SK-N-SH (cell line): ENCODE measurements around the gene COA6. TPM values are rescaled to one million over a fixed set of nuclear protein-coding genes. Genes with fewer than 3 reads are reported as not detected.

Experiments used
- CTCF ChIA-PET: fragments of 300-600, 350-600 bp; formaldehyde crosslinking; extraction: SDS; loops from one replicate; lab custom pipeline; 2021; lab: Yijun Ruan, JAX
- POLR2A ChIA-PET: fragments of 350-600 bp; sonication (Branson Sonifier 250); formaldehyde crosslinking; extraction: SDS; loops from one replicate; lab custom pipeline; 2020; ENCODE audit warnings: antibody characterized with exemption, inconsistent platforms; lab: Yijun Ruan, JAX
- DNase-seq: peaks from one replicate; pipeline ENCODE4 v3.0.0; 2012
- H2AFZ ChIP-seq: fragments of 200-600 bp; sonication (generic); 2 replicates; pipeline ENCODE4 v1.8.1; 2016; ENCODE audit warnings: antibody characterized with exemption, mild to moderate bottlenecking, low read depth
- H3F3A ChIP-seq: fragments of 200-600 bp; sonication (generic); replicated peaks from 2 replicates; pipeline ENCODE3; 2016; ENCODE audit warnings: antibody characterized with exemption, mild to moderate bottlenecking; ENCODE audit not compliant: insufficient read depth
- H3K27ac ChIP-seq, 2 experiments: fragments of 200-500 bp in 1 of 2; fragments of 200-600 bp in 1 of 2; sonication (Bioruptor generic) in 1 of 2; sonication (generic), shearing (Covaris generic) in 1 of 2; 2 replicates each; pipeline versions ENCODE4 v1.5.1 to v1.6.1; 2014 to 2016; ENCODE audit warnings: low read depth in 2 of 2, inconsistent platforms in 1 of 2, low read length in 1 of 2, mild to moderate bottlenecking in 1 of 2, mixed read lengths in 1 of 2
- H3K27me3 ChIP-seq: fragments of 200-600 bp; sonication (generic), shearing (Covaris generic); 2 replicates; pipeline ENCODE4 v1.6.1; 2016; ENCODE audit warnings: mixed run types; ENCODE audit not compliant: insufficient read depth
- H3K36me3 ChIP-seq, 2 experiments: fragments of 200-500 bp in 1 of 2; fragments of 200-600 bp in 1 of 2; sonication (Bioruptor generic) in 1 of 2; sonication (generic) in 1 of 2; replicated peaks in 1 of 2; 2 replicates each; pipeline versions ENCODE3 to v1.5.1; 2014 to 2016; ENCODE audit warnings: low read length in 1 of 2, mild to moderate bottlenecking in 1 of 2; ENCODE audit not compliant: insufficient read depth in 2 of 2, control insufficient read depth in 1 of 2
- H3K4me1 ChIP-seq, 2 experiments: fragments of 200-500 bp in 1 of 2; fragments of 200-600 bp in 1 of 2; sonication (Bioruptor generic) in 1 of 2; sonication (generic), shearing (Covaris generic) in 1 of 2; 2 replicates each; pipeline versions ENCODE4 v1.5.1 to v1.6.1; 2014 to 2016; ENCODE audit warnings: low read depth in 1 of 2, low read length in 1 of 2, mixed run types in 1 of 2; ENCODE audit not compliant: insufficient read depth in 2 of 2, control insufficient read depth in 1 of 2
- H3K4me2 ChIP-seq: fragments of 200-600 bp; sonication (generic), shearing (Covaris generic); 2 replicates; pipeline ENCODE4 v1.6.1; 2017; ENCODE audit warnings: mixed run types
- H3K4me3 ChIP-seq, 2 experiments: fragments of 200-500 bp in 1 of 2; fragments of 200-600 bp in 1 of 2; sonication (Bioruptor generic) in 1 of 2; sonication (generic), shearing (Covaris generic) in 1 of 2; 2 replicates each; pipeline versions ENCODE4 v1.5.1 to v1.8.1; 2014 to 2016; ENCODE audit warnings: low read depth in 2 of 2, inconsistent platforms in 1 of 2, low read length in 1 of 2, mild to moderate bottlenecking in 1 of 2, mixed read lengths in 1 of 2, moderate library complexity in 1 of 2
- H3K79me2 ChIP-seq: fragments of 200-600 bp; sonication (generic); 2 replicates; pipeline ENCODE4 v1.8.1; 2017; ENCODE audit warnings: mild to moderate bottlenecking; ENCODE audit not compliant: insufficient read depth
- H3K9ac ChIP-seq: fragments of 200-600 bp; sonication (generic); 2 replicates; pipeline ENCODE4 v1.6.1; 2017; ENCODE audit warnings: mixed run types
- H3K9me2 ChIP-seq: fragments of 200-600 bp; sonication (generic); 2 replicates; pipeline ENCODE4 v1.6.1; 2017; ENCODE audit warnings: mixed run types
- H3K9me3 ChIP-seq: fragments of 200-600 bp; sonication (generic); 2 replicates; pipeline ENCODE4 v1.6.1; 2017; ENCODE audit warnings: mixed run types, mild to moderate bottlenecking, moderate library complexity
- H4K20me1 ChIP-seq: fragments of 200-600 bp; sonication (generic); 2 replicates; pipeline ENCODE4 v1.6.1; 2017; ENCODE audit warnings: mild to moderate bottlenecking, mixed run types; ENCODE audit not compliant: insufficient read depth
- CHD2 ChIP-seq: fragments of 150-350 bp; IDR thresholded peaks from 2 replicates; pipeline ENCODE4 v1.6.1; 2018; ENCODE audit warnings: low read length; ENCODE audit not compliant: partially characterized antibody
- CTCF ChIP-seq: fragments of 200-600 bp; sonication (generic); IDR thresholded peaks from 2 replicates; pipeline ENCODE4 v1.6.1; 2017; ENCODE audit warnings: antibody characterized with exemption, mild to moderate bottlenecking, moderate library complexity
- EP300 ChIP-seq, 2 experiments: IDR thresholded peaks; 2 replicates each; pipeline versions ENCODE4 v1.4.0 to v1.6.1; 2012; ENCODE audit warnings: borderline replicate concordance in 1 of 2, low read depth in 1 of 2, low read length in 1 of 2
- EZH2phosphoT487 ChIP-seq: fragments of 200-600 bp; sonication (generic); IDR thresholded peaks from 2 replicates; pipeline ENCODE4 v1.6.1; 2017; ENCODE audit warnings: low read depth, mixed run types, mild to moderate bottlenecking, antibody characterized with exemption, moderate library complexity, borderline replicate concordance
- FOXJ3 ChIP-seq: sonication (generic); formaldehyde crosslinking; IDR thresholded peaks from 2 replicates; pipeline ENCODE4 v1.5.1; 2020; ENCODE audit warnings: mild to moderate bottlenecking, missing genetic modification reagents
- FOXM1 ChIP-seq: IDR thresholded peaks from 2 replicates; pipeline ENCODE4 v1.4.0; 2012; ENCODE audit warnings: low read depth, mild to moderate bottlenecking
- GABPA ChIP-seq: IDR thresholded peaks from 2 replicates; pipeline ENCODE4 v1.4.0; 2012; ENCODE audit warnings: low read depth, mild to moderate bottlenecking
- GATA2 ChIP-seq: sonication (generic); formaldehyde crosslinking; IDR thresholded peaks from 2 replicates; pipeline ENCODE4 v1.5.0; 2020; ENCODE audit warnings: mild to moderate bottlenecking, missing genetic modification reagents
- IRF3 ChIP-seq: fragments of 150-350 bp; IDR thresholded peaks from 2 replicates; pipeline ENCODE4 v1.6.1; 2016; ENCODE audit warnings: mild to moderate bottlenecking, low read depth, low read length
- MAX ChIP-seq: IDR thresholded peaks from 2 replicates; pipeline ENCODE4 v1.4.0; 2012; ENCODE audit warnings: low read depth
- MXI1 ChIP-seq: IDR thresholded peaks from 2 replicates; pipeline ENCODE4 v1.6.1; 2012; ENCODE audit warnings: mild to moderate bottlenecking, low read depth, low read length, improper control_type of control experiment
- NFIC ChIP-seq: IDR thresholded peaks from 2 replicates; pipeline ENCODE4 v1.4.0; 2012; ENCODE audit warnings: borderline replicate concordance
- NRF1 ChIP-seq: IDR thresholded peaks from 2 replicates; pipeline ENCODE4 v1.6.1; 2012; ENCODE audit warnings: low read depth, mild to moderate bottlenecking, low read length
- PBX3 ChIP-seq: IDR thresholded peaks from 2 replicates; pipeline ENCODE4; 2012
- POLR2AphosphoS5 ChIP-seq: IDR thresholded peaks from 2 replicates; pipeline ENCODE4 v1.6.1; 2012; ENCODE audit warnings: low read depth, low read length
- RAD21 ChIP-seq: IDR thresholded peaks from 2 replicates; pipeline ENCODE4 v1.6.1; 2012; ENCODE audit warnings: mild to moderate bottlenecking, low read length
- RCOR1 ChIP-seq: fragments of 150-350 bp; IDR thresholded peaks from 2 replicates; pipeline ENCODE4 v1.6.1; 2017; ENCODE audit warnings: antibody characterized with exemption, low read length
- RXRA ChIP-seq: IDR thresholded peaks from 2 replicates; pipeline ENCODE4 v1.4.0; 2012; ENCODE audit warnings: low read depth, mild to moderate bottlenecking, borderline replicate concordance
- SIN3A ChIP-seq: IDR thresholded peaks from 2 replicates; pipeline ENCODE4 v1.6.1; 2012; ENCODE audit warnings: low read depth, mild to moderate bottlenecking, low read length, moderate library complexity, borderline replicate concordance
- SMC3 ChIP-seq: IDR thresholded peaks from 2 replicates; pipeline ENCODE4 v1.6.1; 2012; ENCODE audit warnings: low read depth, low read length, improper control_type of control experiment
- TAF1 ChIP-seq: IDR thresholded peaks from 2 replicates; pipeline ENCODE4 v1.6.1; 2012; ENCODE audit warnings: low read depth, mild to moderate bottlenecking, low read length, moderate library complexity, borderline replicate concordance
- TEAD4 ChIP-seq: IDR thresholded peaks from 2 replicates; pipeline ENCODE4 v1.4.0; 2012; ENCODE audit warnings: mild to moderate bottlenecking, borderline replicate concordance; ENCODE audit not compliant: insufficient read depth
- USF1 ChIP-seq: IDR thresholded peaks from 2 replicates; pipeline ENCODE4 v1.4.0; 2012; ENCODE audit warnings: low read depth, borderline replicate concordance
- USF2 ChIP-seq: fragments of 150-350 bp; IDR thresholded peaks from 2 replicates; pipeline ENCODE4 v1.6.1; 2017; ENCODE audit warnings: antibody characterized with exemption, low read length, low read depth, borderline replicate concordance
- ZBTB33 ChIP-seq: IDR thresholded peaks from 2 replicates; pipeline ENCODE4 v1.4.0; 2012; ENCODE audit warnings: low read depth, borderline replicate concordance
- WGBS: methylation state at CpG from one replicate; pipeline ENCODE4 v1.1.6; 2017; ENCODE audit warnings: low lambda C conversion rate; 5-methylcytosine and 5-hydroxymethylcytosine counted together
- polyA plus RNA-seq, 3 experiments: library from polyadenylated mRNA; depleted of rRNA; stranded (reverse); fragments of >200 nt; gene quantifications; 2 replicates each; pipeline ENCODE4 v1.2.3, GENCODE V29; 2012

Gene COA6
- polyA plus RNA-seq, 1 of the 3 experiments (the other 2 are of a cell fraction): 42.2 TPM

GRCh38 chr1:234409328-234409727 is 36.1 kb downstream of the COA6 start:
- POLR2A ChIA-PET: no interaction called here
- WGBS: 49% methylated on average over 5 of the region's 5 CpGs
- H3K36me3 ChIP-seq: peaks cover 7 to 24% of the 10 kb centered on the region in 2 experiments
- H3K9ac ChIP-seq: no peak overlapping the region
- peaks cover 0 to 11% of the 10 kb centered on the region in 2 experiments; a peak in 2 of 4 replicates for H3K4me1 ChIP-seq
- no peak overlapping the region for H3K4me2 ChIP-seq
- H3K27ac ChIP-seq: peak overlapping the region in 1 of 2 experiments; percentile 58; a peak in 2 of 4 replicates
- no peaks in the 10 kb centered on the region for H4K20me1 ChIP-seq
- no peak overlapping the region; the same call in 1 of the 2 replicates for H2AFZ ChIP-seq
- no peaks in the 10 kb centered on the region for H3K79me2 ChIP-seq
- no peaks in the 10 kb centered on the region for H3K27me3 ChIP-seq
- peak; percentile 57 for DNase-seq
- H3F3A ChIP-seq: no peaks in the 10 kb centered on the region
- no peaks in the 10 kb centered on the region for H3K9me2 ChIP-seq
- no peak overlapping the region; a peak in 1 of 4 replicates for H3K4me3 ChIP-seq
- CTCF ChIA-PET: interaction anchor here (1.0 to 2.6 kb wide), 9 partner anchors 10 to 1008 kb away, joined by 3 to 8 read pairs (median 4); partner anchors contain the start of gene COA6
- no peaks in the 10 kb centered on the region for H3K9me3 ChIP-seq
- TF ChIP-seq NFIC (no peak), RXRA (no peak), PBX3 (no peak), GATA2 (CRISPR knock-in tag) (peak; percentile 93), CTCF (peak; percentile 49), SIN3A (no peak), TAF1 (no peak), FOXJ3 (CRISPR knock-in tag) (no peak), GABPA (no peak), TEAD4 (no peak), POLR2AphosphoS5 (no peak), EZH2phosphoT487 (no peak), USF1 (no peak), CHD2 (peak; percentile 47), SMC3 (peak; percentile 39; the same call in 1 of the 2 replicates), MAX (no peak), USF2 (no peak), ZBTB33 (no peak), IRF3 (no peak), FOXM1 (no peak), NRF1 (no peak), RAD21 (peak; percentile 69), RCOR1 (peak; percentile 76), MXI1 (peak; percentile 38; the same call in 1 of the 2 replicates), EP300 (IDR thresholded peaks at IDR 0.05; ENCODE audit: borderline replicate concordance in 1 of 2, low read depth in 1 of 2, low read length in 1 of 2) (peak in 1 of 2 experiments; percentile 74; a peak in 1 of 4 replicates)
